Stimulated activated CD4-positive, alpha-beta T cell treated with anti-CD3 and anti-CD28 coated beads, Interleukin-4, amount 100 ng/mL, for 48 hours (primary cell): ENCODE data around the gene UQCRH.

Experiments used
- DNase-seq, 2 donors: peaks; one replicate each; pipeline ENCODE4 v3.0.0-alpha.2; 2020; ENCODE audit warnings: low read depth in 2 of 2

UQCRH gene

DNA sequence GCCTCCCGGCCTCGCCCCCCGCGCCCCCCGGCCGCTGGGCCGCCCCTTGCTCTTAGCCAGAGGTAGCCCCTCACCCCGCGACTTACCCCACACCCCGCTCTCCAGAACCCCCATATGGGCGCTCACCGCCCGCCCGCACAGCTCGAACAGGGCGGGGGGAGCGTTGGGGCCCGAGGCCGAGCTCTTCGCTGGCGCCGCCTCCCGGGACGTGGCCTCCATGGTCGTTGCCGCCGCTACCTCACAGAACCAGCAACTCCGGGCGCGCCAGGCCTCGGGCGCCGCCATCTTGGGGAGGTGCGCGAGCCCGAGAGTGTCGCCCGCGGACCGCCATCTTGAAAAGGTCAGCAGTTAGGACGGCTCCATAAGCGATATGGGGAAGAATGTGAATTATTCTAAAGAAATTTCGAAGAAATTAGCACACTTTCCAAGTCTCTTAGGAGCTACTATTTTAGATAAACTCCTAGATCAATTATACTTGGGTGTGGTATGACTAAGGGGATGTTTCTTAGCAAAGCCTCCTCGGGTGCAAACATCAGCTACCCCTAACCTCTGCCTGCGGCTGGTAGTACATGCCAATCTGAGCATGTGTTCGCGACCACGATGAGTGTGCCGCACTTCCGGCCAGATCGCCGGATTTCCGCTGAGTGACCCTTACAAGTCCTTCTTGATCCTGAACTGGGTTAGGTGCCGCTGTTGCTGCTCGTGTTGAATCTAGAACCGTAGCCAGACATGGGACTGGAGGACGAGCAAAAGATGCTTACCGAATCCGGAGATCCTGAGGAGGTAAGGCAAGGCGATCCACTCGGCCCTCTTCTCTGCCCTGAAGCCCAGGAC, at the start of gene UQCRH, which contains the start of gene LRRC41:
Gene UQCRH (plus strand): TSS at position 661 of the 834 bp plus-strand sequence. CDS start 69 bp downstream, at position 730.
Gene LRRC41 (minus strand): TSS at position 579 of the 834 bp plus-strand sequence. CDS start 294 bp downstream, at position 285.
- DNase-seq, result peak; percentile 87 to 90

- DNase-seq, result no peak
Observed at GRCh38 chr1:46254668-46255067, 48.8 kb upstream of the UQCRH start.

DNA sequence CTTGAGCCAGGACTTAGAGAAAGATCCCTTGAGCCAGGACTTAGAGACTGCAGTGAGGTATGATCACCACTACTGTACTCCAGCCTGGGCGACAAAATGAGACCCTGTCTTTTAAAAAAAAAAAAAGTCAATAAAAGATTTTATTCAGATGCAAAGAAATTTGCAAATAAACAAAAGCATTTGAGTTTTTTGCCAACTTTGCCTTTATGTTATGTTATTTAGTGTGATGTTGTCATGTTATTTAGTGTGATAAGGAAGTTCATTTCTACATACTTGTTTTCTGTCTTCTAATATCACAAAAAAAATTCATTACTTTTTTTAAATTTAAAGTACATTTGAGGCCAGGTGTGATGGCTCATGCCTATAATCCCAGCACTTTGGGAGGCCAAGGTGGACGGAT, 47.0 kb upstream of the UQCRH start:
- DNase-seq, result no peak

- DNase-seq, result no peak
Observed at GRCh38 chr1:46262508-46262907, 41.0 kb upstream of the UQCRH start.

DNA sequence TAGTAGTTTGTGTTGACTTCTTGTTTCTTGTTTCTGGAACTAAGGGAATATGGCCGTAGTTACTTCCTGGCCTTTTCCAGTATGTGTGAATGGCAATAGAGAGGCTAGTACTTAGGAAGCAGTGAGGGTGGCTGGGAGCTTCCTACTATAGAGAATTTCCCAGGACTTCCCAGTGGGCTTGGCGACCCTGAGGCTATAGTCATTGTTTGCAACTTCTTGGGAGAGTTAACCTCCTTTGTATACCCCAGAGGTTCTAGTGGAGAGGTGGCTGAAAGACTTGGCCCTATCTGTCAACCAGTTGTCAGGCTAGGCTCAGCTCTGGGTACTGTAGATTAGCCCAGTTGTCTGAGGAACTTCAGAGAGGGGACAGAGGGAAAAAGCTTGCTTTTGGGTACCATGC, 40.4 kb upstream of the UQCRH start:
- no peak for DNase-seq

- no peak for DNase-seq
Observed at GRCh38 chr1:46268578-46268977, 34.9 kb upstream of the UQCRH start.

DNA sequence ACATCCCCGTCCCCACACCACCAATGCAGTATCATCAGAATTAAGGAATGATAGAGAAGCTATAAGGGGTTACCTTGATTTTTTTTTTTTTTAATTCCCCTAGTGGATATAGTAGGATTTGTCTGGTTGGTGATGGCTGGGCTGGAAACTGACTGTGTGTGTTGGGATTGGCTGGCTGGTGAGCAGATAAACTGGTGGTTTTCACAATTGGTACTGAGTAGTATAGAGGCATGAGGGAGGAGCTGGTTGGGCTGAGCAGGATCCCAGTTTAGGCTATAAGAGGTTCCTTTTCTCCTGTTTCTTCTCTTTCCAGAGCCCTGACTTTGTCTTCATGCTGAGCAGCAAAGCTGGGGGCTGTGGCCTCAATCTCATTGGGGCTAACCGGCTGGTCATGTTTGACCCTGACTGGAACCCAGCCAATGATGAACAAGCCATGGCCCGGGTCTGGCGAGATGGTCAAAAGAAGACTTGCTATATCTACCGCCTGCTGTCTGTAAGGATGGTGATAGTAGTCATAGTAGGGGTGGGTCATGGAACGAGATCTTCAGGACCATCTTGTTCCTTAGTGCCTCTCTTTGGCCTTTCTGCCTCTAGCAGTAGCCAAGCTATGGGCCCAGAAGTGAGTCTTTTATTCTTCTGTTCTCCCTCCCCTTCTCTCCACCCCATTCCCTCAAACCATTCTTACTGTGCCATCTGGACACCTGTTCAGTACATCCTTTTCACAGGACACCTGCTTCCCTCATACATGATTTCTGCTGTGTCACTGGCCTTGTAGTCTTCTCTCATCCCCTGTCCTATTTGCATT, 29.1 kb upstream of the UQCRH start:
- no peak for DNase-seq

DNA sequence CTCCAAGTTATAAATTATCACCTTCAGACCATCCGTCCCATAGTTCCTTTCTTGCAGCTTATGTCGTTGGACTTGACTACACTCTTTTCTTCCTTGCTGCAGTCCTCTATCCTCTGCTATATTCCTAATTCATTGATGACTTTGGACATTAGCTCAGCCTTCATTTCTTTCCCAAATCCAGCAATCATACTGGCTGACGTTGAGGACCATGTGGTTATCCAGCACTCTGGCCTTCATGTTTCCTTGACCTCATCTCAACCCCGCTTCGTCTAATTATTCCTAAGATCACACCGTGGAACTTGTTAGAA, 28.5 kb upstream of the UQCRH start:
- no peak for DNase-seq

DNA sequence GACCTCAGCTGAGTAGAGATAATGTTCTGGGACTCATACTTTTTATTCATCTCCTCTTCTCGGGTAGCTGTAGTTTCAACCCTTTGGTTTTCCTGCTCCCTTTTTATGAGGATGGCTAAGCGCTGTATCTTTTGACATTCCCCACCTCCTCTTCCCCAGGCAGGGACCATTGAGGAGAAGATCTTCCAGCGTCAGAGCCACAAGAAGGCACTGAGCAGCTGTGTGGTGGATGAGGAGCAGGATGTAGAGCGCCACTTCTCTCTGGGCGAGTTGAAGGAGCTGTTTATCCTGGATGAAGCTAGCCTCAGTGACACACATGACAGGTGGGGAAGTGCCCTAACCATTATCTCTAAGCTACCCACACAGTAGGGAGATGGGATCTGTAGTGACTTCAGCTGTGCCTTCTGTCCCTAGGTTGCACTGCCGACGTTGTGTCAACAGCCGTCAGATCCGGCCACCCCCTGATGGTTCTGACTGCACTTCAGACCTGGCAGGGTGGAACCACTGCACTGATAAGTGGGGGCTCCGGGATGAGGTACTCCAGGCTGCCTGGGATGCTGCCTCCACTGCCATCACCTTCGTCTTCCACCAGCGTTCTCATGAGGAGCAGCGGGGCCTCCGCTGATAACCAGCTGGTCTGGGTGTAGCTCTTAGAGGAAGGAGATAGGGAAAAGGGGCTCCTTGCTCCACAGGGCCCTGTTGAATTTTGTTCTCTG, 25.7 kb upstream of the UQCRH start:
- DNase-seq, result no peak

GRCh38 chr1:46278807-46279206, 24.7 kb upstream of the UQCRH start:
- DNase-seq, result no peak

DNA sequence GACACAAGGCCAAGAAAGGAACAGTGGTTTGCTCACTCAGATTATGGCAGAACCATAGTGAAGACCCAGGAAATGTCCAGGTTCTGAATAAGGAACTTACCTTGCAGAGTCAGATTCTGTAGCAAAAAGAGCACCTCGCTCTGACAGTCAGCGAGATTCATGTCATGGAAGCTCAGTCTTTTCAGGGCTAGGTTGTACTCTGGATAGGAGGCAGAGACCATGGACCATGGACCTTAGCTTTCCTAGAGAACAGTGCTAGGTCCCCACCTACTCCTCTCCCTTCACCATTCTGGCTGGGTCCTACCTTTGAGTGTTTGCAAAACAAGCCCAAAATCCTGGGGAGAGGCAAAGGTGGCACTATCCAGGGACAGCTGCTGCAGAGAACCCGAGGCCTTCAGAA, 23.4 kb upstream of the UQCRH start:
- no peak for DNase-seq

DNA sequence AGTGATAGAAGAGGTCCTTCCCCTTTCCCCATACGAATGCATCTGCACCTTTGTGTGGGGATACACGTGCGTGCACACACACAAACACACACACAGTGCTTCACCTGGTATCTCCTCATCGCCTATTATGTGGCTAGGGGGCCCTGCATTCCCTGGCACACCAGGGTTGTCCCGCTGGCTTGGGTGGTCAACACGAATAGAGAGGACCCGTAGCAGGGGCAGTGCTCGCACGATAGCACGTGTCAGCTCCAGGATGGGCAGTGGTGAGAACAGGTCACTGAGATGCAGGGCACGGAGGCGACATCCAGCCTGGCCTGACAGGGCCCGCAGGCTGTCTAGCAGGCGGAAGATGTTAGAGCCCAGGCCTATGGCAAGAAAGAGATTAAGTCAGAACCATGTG, 22.5 kb upstream of the UQCRH start:
- DNase-seq, result no peak

DNA sequence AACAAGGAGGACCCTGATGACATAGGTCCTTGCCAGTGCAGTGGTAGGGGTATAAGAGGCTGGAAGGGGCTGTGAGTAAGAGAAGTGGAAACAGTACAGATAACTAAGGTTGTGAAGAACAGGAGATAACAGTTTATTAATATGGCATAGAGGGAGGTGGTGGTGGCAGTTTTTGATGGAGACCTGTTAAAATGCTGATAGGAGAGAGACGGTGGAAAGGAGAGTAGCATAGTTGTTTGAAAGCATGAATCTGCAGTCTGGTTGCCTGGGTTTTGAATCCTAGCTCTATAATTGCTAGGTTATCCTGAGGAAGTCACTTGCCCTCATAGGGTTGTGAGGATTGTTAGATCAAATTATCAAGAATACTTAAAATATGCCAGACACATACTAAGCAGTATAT, 19.4 kb upstream of the UQCRH start:
- DNase-seq, result no peak

DNA sequence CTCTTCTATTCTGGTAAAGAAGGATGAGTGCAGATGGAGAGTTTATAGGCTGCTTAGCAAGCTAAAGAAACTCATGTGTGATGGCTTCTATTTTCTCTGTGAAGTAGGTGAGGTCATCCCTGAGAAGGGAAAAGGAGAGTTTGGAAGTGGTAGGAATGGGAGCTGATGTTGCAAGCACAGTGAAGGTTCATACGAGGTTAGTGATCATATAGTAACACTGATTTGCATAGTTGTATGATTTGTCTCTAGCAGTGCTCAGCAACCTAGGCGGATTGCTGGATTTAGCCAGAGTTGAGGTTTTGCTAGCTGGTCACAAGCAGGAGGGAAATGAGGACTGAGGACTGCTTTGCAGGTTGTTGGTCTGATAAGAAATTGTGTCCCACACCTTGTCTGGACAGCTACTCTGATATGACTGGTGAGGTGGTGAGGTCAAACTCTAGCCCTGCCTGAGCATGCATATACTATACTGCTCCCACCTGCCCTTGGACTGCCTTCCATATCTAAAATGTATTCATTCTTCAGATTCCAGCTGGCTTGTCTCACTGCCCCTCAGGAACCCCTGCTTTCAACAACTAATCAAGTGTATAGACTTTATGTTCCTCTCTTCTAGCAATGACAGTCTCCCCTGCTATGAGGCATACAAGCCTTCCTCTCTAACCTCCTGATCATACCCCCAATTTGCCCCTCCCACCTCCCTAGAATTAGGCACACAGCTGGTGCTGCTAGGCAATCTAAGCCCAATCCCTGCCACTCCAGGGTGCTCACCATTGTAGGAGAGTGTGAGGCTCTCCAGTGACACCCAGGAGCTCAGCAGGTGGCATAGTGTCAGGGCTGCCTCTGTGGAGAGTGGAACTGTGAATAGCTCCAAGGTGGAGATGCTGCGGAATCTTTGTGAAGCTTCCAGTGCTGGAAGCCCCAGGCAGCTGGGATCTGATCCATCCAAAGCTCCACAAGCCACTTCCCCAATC, 18.6 kb upstream of the UQCRH start:
- no peak for DNase-seq

DNA sequence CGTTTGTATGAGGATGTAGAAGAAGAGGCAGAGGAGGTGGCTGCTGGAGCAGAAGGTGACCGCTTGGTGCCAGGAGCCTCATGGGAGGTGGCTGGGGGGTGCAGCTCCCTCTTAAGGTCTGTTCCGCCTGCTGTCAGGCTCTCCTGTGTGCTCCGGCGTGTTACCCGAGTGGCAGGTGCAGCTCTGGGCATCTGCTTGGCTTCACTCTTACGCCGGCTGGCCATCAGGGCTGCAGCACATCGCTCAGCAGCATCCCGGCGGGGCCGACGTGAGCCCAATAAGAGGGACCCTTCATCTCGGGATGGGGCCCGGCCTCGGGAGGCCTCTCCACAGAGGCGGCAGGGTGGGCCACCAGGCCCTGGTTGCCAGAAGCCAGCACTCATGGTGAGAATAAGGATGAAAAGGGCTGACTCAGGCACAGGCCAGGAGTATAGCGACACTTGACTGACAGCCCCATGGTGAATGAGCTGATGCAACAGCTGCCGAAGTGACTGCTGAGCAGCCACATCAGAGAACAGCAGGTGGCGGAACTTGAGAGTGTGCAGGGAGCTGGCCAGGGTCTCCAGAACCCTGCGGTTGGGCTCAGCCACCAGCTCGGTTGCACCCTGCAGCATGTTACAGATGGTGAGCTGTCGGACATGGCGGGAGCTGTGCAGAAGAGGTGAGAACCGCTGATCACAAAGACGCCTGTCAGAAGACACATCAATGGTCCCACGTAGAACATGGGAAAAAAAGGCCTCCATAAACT, 17.6 kb upstream of the UQCRH start:
- DNase-seq, result peak; percentile 11 to 20

GRCh38 chr1:46288485-46289133, 14.9 kb upstream of the UQCRH start:
- no peak for DNase-seq

DNA sequence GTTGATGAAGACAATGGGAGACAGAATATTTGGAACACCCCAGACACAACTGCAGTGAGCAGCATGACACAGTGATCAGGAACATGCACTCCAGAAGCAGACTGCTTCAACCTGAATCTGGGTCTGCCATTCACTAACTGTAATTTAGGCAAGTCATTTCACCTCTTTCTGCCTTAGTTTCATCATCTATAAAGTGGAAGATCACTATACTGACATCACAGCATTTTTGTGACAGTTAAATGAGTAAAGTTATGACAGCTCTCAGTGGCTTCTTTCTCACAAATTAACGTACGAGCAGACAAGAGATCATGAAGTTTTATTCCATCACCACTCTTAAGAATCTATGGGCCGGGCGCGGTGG, 14.4 kb upstream of the UQCRH start:
- DNase-seq, result no peak

DNA sequence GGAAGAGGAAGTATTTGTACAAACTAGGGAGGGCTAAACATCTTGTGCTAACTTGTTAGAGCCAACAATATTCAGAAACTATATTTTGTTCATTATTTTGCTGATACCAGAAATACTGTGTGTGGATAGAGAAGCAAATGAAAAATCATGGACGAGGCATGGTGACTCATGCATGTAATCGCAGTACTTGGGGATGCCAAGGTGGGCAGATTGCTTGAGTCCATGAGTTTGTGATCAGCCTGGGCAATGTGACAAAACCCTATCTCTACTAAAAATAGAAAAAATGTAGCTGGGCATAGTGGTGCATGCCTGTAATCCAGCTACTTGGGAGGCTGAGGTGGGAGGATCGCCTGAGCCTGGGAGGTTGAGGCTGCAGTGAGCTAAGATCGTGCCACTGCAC, 13.5 kb upstream of the UQCRH start:
- no peak for DNase-seq

- DNase-seq, result no peak
Observed at GRCh38 chr1:46295306-46295705, 8.2 kb upstream of the UQCRH start.

DNA sequence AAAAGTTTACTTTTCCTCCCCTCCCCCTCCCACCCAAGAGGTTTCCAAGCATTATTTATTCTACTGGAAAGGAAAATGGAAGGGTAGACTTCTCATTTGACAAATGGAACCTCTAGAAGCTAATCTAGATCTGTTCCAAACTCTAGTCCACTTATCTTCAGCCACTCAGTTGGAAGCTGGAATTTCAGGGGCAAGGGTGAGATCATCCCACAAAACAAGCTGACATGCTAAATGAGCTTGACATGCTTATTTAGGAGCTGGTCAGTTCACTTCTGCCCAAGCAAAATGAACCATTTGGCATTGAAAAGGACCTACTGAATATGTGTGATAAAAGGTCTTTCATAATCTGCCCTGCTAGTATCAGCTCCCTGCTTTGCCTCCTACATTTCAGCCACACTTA, 5.1 kb upstream of the UQCRH start:
- DNase-seq, result no peak
